D341Med (cell line): Measurements from ENCODE around the gene RSPO1.
"Not testable (repeated sequence)": the region's sequence is repeated elsewhere in the genome, so short reads cannot be mapped to it uniquely, and the experiment has no call there.

Source experiments
- DNase-seq: peaks from one replicate; pipeline ENCODE4 v3.0.0; 2012; ENCODE audit warnings: low spot score

The RSPO1 gene

GRCh38 chr1:37634244-37634991 is at the start of gene RSPO1:
Gene RSPO1, minus strand, starts transcription at chr1:37634892. Its CDS starts 5,231 bp downstream, at chr1:37629661.
- peak; percentile 68 for DNase-seq

GRCh38 chr1:37684182-37684581 is 49.5 kb upstream of the RSPO1 start:
- DNase-seq = not testable (repeated sequence)

- DNase-seq = peak; percentile 58
Measured at GRCh38 chr1:37682334-37682987, 47.8 kb upstream of the RSPO1 start.

GRCh38 chr1:37680933-37681332 is 46.2 kb upstream of the RSPO1 start:
- DNase-seq = no peak

- DNase-seq = no peak
Measured at GRCh38 chr1:37677808-37678207, 43.1 kb upstream of the RSPO1 start.

- no peak for DNase-seq
Measured at GRCh38 chr1:37677143-37677439, 42.4 kb upstream of the RSPO1 start.

- no peak for DNase-seq
Measured at GRCh38 chr1:37676281-37677142, 41.8 kb upstream of the RSPO1 start.

- peak; percentile 11 for DNase-seq
Measured at GRCh38 chr1:37673920-37674319, 39.2 kb upstream of the RSPO1 start.

GRCh38 chr1:37672136-37672870 is 37.6 kb upstream of the RSPO1 start:
- DNase-seq = peak; percentile 14

GRCh38 chr1:37671261-37671660 is 36.6 kb upstream of the RSPO1 start:
- DNase-seq = no peak

- DNase-seq = no peak
Measured at GRCh38 chr1:37670133-37670532, 35.4 kb upstream of the RSPO1 start.

- DNase-seq = peak; percentile 26
Measured at GRCh38 chr1:37667023-37667671, 32.5 kb upstream of the RSPO1 start.

- no peak for DNase-seq
Measured at GRCh38 chr1:37666241-37666867, 31.7 kb upstream of the RSPO1 start.

- peak; percentile 26 for DNase-seq
Measured at GRCh38 chr1:37663426-37664000, 28.8 kb upstream of the RSPO1 start.

- DNase-seq = no peak
Measured at GRCh38 chr1:37662031-37662755, 27.5 kb upstream of the RSPO1 start.

- no peak for DNase-seq
Measured at GRCh38 chr1:37661401-37661800, 26.7 kb upstream of the RSPO1 start.

GRCh38 chr1:37660664-37661063 is 26.0 kb upstream of the RSPO1 start:
- no peak for DNase-seq

- no peak for DNase-seq
Measured at GRCh38 chr1:37658486-37658885, 23.8 kb upstream of the RSPO1 start.

GRCh38 chr1:37657620-37658412 is 23.1 kb upstream of the RSPO1 start:
- DNase-seq = no peak
